NCI-H128 (cell line): ENCODE measurements around the gene KLHL22.

Experiments used
- DNase-seq: peaks from one replicate; lab custom pipeline; 2025; ENCODE audit not compliant: unreplicated experiment; lab: John Stamatoyannopoulos, UW

Gene KLHL22

DNA sequence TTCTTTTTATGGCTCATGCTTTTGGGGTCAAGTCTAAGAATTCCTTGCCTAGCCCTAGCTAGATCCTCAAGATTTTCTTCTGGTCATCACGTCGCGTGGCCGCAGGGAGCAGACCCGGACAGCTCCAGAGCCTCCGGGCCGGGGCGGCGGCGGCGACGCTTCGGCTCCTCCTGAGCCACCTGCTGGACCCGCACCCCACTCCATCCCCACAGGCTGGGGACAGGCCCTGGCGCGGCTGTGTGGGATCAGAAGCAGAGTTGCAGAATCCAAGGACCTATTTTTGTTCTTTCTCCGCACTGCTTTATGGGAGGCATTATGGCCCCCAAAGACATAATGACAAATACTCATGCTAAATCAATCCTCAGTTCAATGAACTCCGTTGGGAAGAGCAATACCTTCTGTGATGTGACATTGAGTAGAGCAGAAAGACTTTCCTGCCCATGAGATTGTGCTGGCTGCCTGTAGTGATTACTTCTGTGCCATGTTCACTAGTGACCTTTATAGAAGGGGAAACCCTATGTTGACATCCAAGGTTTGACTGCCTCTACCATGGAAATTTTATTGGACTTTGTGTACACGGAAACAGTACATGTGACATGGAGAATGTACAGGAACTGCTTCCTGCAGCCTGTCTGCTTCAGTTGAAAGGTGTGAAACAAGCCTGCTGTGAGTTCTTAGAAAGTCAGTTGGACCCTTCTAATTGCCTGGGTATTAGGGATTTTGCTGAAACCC, 45.6 kb downstream of the KLHL22 start:
- no peak for DNase-seq

DNA sequence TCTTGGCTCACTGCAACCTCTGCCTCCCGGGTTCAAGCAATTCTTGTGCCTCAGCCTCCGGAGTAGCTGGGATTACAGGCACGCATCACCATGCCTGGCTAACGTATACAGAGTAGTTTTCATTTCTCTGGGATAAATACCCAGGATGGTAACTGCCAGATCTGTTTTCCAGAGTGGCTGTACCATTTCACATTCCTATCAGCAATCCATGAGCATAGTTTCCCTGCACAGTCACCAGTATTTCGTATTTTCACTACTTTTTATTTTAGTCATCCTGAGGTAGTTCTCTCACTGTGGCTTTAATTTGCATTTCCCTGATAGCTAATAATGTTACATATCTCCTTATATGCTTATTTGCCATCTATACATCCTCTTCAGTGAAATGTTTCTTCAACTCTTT, 47.0 kb downstream of the KLHL22 start:
- no peak for DNase-seq

DNA sequence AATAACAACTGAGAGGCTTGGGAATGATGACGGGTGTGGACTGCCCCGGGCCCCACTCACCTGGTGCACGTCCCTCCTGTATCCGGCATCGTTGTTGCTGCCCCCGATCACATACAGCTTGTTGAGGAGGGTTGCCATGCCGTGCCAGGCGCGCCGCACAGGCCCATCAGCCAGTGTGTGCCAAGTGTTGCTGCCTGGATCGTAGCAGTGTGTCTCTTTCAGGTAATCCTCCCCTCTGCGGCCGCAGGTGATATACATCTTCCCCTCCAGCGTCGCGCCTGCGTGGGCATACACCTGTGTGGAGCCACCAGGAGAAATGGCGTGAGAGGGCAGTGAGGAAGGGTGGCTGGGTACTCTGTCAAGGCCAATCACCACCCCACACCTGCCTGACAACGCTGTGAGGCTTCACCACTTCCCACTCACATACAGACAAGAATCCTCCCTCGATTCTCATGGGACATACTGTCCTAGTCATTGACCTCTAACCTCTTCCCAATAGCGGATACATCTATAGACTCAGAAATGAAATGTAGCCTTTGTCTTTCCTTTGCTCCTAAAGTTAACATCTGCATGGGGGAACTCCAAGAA, 49.1 kb downstream of the KLHL22 start:
- DNase-seq = no peak

DNA sequence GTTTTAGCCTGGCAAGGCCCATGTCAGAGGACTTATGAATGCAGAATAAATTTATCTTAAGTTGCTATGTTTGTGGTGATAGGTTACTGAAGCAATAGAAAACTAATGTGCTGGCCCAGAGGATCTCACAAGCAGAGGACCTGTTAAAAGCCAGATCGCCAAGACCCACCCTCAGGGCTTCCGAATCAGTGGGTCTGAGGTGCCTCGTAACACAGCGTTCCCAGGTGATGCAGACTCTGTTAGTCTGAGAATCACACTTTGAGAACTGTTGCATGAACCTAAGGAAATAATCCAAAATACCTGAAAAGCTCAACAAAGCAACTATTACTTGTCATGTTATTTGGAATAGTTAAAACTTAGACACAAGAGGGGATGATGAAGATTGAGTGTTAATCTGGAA, 51.3 kb downstream of the KLHL22 start:
- DNase-seq = no peak

DNA sequence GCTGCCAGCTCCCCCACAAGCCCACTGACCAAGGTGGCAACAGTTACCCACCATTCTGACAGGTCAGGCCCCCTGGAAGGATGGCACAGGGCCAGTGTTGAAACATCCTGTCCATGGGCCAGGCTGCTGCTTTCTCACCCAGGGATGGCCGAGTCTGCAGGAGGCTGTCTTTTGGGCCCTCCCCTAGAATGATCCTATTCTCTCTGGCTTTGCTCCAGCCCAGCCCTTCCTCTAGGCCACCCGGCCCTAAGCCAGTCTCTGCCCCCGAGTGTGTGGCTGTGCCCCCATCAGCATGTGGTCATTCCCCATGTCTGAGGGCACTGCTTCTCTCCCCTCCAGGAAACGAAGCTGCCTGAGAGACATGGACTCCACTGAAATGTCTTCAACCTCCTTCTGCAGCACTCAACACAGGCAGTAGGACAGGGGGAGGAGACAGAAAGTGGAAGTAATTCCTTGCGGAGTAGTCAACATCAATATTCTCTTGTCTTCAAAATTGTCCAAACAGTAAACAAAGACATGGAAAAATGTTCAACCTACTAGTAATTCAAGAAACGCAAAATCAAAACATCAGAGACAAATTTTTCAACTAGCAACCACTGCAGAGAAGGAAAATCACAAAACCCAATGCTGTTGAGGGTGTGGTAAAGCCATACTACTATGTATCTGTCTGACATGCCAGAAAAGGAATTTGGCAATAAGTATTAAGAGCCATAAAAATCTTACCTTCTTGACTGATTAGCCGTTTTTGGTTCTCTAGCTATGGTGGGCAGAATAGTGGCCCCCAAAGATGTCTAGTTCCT, 52.9 kb downstream of the KLHL22 start:
- no peak for DNase-seq

DNA sequence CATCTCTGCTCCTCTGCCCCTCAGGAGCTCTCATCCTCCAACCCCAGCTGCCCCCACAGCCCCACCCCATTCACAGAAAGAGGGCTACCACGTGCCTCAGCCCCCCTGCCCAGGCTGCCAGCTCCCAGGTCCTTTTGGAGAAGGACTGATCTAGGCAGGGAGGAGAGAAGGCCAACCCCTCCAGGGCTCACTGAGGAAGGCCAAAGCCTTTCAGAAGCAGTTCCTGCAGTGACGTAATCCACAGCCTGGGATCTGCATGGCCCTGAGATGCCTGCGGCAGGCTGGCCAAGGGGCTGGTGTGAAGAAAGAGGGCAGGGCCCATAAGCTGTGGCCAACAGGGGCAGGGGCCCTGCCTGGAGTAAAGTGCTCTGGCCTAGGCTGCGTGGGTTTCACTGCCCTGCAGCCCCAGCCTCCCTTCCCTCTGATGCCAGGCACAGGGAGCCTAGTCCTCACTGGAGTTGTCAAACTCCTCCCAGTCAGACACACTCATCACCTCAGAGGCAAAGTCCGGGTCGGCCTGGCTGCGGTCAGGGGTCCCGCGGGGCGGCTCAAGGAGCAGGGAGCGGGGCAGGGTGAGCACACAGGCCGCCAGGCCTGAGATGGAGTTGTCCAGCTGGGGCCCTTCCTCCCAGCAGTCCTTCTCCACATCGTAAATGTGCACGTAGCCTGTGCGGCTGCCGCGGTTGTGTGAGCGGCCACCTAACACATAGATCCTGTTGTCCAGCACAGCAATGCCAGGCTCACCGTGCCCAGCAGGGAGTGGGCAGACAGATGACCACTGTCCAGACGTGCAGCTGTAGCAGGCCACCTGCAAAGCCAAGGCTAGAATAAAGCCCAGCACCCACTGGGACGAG, 53.7 kb downstream of the KLHL22 start:
- no peak for DNase-seq

DNA sequence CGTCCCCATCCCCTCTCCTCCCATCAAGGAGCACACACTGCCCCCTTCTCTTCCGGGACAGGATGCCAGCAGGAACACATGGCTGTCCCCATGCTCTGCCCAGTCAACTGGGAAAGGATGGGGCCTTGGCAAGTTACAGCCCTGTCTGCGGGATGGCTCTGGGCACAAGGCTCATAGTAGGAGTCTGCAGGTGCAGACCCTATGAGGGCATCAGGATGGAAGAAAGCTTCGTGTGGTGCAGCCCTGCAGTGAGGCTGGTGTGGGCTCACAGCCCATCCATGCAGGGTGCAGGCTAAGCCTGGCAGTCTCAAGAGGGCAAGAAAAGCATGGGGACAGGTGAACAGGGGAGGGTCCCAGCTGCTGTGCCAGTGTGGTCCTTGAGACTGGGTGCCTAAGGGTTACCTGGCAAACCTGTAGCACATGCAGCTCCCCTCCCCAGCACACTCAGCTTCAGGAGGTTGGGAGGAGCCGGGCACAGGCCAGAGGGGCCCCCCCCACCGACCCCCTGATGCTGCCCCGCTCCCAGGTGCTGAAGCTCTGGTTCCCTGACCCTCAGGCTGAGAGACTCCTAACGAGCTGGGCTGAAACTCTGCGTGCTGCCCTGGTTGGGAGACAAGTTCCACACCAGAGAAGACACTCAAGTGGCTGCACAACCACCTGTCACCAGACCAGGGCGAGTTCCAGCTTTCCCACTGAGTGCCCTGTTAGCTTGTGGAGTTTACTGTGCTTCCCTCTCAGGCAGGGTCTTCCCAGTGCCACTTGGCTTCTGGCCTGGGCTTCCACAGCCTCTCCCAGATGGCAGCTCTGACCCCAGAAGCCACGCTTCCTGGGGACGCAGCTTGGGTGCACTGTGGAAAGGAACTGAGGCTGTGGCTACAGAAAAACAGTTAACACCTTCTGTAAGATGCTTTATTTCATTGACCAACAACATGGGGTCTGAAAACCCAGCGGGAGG, 54.7 kb downstream of the KLHL22 start:
- DNase-seq = no peak

DNA sequence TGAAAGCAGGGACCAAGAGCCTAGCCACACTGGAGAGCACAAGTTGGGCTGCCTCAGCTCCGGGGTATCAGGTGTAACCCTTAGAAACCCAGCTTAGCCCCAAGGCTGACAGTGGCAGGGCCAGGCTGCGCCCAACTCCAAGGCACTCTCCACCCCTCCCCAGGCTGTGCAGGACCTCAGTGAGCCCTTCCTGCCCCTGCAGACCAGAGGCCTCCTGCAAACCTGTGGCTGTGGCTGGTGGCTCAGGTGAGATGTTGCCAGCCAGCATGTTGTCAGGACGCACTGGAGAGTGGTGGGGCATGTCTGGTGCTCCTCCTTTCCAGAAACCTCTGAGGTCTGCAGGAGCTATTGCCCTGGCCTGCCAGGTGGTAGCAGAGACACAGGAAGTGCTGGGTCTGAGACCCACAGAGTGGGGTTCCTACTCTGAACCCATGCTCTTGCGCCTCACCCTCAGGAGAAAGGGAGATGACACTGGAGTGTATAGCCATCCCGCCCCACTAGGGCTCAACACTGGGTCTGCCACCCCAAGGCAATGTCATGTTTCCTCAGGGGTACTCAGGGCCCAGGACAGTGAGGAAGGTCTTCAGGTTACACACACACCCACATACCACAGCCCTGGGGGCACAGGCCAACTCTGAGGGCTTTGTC, 55.5 kb downstream of the KLHL22 start:
- DNase-seq = no peak

DNA sequence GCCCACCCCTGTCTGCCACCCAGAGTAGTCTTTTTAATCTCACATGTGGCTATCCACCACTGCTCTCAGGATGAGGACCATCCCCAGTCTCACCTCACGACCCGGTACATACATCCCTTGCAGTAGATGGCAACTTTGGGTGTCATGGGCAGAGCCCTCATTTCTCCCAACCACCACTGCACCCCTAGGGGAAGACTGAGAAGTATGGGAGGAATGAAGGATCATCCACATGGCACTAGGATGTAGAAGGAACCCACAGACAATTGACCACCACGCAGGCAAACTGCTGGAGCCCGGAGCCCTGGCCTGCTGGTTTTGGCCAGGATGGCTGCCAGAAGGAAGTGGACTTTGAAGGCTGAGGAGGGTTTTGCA, 56.1 kb downstream of the KLHL22 start:
- no peak for DNase-seq

DNA sequence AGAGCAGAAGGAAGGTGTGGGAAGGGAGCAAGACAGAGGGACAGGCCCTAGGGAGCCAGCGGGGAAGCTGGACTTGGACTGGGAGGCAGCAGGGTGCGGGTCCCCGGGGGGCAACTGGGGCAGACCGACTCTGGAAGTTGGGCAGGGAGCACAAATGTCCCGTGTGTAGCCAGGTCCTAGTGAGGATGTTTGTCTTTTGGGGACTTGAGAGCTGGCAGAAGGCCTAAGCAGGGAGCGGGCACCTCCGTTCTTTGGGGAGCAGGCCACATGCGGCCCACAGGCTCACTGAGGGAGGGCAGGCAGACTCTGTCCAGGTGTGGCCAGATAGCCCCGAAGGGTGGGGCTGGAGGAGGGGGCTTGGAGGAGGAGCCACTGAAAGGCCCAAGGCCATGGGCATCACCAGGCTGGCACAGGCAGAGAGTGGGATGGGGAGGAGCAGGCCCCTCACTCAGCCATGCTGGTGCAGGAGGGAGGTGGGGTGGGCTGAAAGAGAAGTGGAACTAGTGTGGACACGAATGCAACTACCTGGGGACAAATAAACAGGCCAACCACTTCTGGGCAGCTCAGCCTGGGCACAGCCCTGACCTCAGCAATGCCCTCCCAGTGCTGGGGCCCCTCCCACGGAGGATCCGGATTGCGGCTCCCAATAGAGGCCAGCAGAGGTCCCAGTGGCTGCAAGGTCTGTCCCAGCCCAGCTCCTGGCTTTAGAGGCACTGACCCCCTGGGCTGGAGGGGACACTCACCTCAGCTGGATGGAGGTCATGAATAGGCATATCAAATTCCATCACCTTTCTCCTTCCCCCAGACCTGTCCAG, 56.7 kb downstream of the KLHL22 start:
- DNase-seq = no peak

DNA sequence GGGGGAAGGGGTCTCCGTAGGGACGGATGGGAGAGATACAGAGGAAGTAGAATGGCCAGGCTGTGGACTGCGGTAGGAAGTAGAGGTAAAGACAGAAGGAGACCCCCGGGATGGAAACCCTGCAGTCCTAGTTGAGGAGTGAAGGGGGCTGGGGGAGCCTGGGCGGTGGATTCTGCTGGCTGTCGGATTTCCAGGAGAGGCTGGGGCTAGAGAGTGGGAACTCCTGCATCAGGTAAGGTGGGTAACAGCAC, 57.2 kb downstream of the KLHL22 start:
- no peak for DNase-seq

DNA sequence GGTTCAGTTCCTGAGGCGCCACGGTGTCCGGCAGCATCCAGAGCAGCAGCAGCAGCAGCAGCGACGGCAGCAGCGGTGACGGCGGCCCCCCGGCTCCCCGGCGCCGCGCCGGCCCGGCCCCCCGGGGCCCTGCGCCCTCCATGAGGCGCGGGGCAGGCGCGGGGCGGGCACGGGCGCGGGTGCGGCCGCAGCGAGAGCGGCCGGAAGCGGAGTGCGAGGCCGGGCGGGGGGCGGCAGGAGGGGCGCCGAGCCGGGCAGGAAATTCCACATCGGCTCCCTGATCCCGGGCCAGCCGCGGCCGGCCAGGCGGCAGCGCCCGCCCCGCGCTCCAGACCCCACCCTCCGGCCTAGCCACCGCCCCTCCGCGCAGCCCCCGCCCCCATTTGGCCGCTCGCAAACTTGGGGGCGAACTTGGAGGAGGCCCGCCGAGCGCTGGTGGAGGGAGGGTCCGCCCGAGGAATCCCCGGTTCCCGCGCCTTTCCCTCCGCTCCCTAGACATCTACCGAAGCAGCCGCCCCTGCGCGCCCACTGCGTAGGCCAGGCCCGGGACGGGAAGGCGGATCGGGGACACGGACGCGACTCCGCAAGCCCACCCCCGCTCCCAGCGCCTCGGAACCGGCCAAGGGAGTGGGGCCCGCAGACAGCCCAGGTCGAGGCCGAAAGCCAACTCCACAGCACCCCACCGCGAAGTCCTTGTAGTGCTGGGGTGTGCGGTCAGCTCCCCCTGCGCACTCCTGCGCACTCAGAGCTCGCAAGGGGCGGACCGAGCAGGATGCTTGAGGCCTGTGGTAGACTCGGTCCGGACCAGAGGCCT, 57.8 kb downstream of the KLHL22 start, which contains the start of gene SCARF2:
Gene SCARF2, minus strand, starts transcription at position 213 of the 814 bp plus-strand sequence. Its CDS starts 71 bp downstream, at position 142.
- DNase-seq = no peak

DNA sequence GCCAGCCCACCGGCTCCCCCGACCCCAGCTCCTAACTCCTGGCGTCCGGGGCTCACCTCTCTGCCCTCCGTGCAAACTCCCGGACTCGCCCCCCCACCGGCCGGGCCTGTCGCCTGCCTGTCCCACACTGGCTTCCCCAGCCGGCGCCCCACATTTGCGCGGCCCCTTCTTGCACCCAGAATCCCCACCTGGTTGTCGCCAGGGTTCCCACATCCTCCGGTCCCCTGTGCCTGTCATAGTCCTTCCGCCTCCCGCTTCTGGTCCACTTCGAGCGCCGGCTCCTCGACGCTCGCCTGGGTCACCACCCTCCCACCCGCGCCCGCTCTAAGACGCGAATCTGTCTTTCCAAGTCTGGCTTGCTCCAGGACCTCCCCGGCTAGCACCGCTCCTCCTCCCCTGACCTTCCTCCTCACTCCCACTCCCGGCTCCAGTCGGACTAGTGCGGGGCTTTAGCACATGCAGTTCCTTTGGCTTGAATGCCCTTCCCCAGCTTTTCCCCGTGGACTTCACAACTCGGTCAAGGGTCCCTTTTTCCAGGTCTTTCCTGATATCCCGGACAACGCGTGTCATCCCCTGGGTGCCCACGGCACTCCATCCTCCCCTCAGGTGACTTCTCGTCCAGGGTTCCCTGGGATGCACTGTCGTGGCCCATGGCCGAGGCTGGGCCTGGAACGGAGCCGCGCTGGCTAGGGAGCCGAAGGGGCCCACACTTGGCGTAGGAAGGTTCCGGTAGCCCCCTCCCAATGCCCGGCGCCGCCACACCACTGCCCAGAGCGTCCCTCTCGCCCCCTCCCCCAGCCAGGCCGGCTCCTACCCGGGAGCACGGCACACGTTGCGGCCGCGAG, 58.6 kb downstream of the KLHL22 start:
- DNase-seq = no peak

DNA sequence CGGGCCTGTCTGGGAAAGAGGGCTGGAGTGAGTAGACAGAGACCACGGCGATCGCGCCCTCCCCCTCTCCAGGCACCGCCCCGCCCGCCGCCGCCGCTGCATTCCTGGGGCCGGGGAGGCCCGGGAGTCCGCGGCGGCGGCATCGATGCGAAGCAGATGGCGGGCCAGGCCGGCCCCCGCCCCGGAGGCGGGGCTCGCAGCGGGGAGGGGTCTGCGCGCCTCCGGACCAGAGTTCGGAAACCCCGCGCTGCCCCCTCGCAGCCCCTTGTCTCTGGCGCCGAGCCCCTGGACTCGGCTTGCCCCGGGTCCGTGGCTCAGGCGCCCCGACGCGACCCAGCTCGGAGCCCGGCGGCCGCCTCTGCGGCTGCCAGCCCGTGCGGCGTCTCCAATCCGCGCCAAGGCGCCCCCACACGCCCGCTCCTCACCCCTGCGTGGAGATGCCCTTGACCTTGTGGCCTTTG, 59.3 kb downstream of the KLHL22 start:
- no peak for DNase-seq

DNA sequence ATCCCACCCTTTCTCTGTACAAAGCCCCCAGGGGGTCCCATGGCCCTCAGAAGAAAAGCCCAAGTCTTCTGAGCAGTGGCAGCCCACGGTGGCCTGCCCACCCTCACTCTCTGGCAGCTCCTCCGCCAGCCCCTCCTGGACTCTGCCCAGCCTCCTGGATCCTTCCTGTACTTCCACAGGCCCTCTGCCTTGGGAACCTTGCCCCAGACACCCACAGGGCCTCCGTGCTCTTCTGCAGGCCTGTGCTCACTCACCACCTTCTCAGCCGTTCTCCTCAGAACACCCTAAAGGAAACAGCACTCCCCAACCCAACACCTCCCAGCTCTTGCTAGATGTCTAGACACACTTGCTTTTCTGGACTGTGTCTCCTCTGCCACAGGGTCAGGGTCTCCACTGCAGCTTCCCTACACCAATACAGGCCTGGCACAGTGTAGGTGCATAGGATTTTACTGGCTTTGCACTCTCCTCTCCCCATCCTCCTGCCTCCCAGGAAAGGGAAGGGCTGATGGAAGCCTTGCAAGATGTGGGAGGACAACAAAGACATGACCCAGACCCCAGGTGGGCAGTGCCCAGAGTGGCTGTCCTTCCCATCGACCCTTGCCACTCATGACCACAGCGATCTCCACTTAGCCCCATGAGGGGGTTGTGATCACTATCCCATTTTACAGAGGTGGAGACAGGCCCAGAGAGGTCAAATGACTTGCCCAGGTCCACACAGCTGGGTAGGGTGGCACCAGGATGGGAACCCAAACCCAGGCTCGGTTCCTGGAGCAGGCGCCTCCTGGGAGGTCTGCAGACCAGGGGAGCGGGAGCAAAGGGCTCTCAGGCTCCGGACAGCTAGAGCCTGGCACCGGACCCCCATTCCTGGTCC, 59.9 kb downstream of the KLHL22 start:
- DNase-seq = no peak

DNA sequence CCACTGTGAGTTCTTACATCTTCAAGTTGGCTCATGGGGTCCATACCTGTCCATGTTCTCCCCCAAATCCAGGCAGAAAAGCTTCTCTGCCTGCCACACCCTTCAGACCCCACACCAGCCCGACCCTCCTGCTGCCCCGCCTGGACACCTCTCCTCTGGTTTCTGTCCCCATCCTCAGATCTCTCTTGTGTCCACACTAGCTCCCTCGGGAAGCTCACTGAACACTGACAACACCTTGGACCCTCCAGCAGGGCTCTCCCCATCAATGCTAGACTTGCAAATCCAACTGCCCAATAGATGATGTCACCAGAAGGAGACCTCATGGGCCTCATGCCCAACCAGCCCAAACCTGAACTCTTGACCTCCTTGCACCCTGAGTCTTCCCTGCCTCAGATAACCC, 60.8 kb downstream of the KLHL22 start:
- no peak for DNase-seq
